Measurements from ENCODE around the gene DCAF8.

DNA sequence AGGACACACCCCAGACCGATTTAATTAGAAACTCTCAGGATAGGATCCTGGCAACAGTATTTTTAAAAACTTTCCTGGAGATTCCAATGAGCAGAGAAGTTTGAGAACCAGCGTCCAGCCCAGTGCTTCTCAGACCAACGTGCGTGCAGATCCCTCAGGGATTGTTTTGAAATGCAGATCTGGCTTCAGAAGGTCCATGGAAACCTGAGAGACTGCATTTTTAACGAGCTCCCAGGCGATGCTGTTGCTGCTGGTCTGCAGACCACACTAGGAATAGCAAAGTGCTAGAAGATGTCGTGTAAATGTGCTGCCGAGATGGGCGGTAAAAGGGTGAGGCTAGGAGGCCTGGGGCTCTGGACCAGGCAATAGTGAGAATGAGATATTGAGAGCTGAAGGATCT is 90.4 kb downstream of the DCAF8 start:
- TF ChIP-seq MAZ (IDR thresholded peaks at IDR 0.05; ENCODE audit: borderline replicate concordance, low read depth, low read length) (no peak), POLR2A (IDR thresholded peaks at IDR 0.05; ENCODE audit: low read depth, low read length) (no peak), BHLHE40 (IDR thresholded peaks at IDR 0.05; ENCODE audit: low read depth, low read length) (no peak), RAD21 (IDR thresholded peaks at IDR 0.05; ENCODE audit: low read length) (no peak), NFE2L2 (IDR thresholded peaks at IDR 0.05; ENCODE audit: low read depth, low read length) (no peak), CEBPB (IDR thresholded peaks at IDR 0.05; ENCODE audit: low read depth, low read length) (no peak), RFX5 (IDR thresholded peaks at IDR 0.05; ENCODE audit: low read depth, low read length) (no peak), CHD1 (IDR thresholded peaks at IDR 0.05; ENCODE audit: low read depth, low read length) (no peak), MAFK (IDR thresholded peaks at IDR 0.05; ENCODE audit: low read depth, low read length) (no peak), MXI1 (IDR thresholded peaks at IDR 0.05; ENCODE audit: borderline replicate concordance, low read depth, low read length) (no peak), RCOR1 (IDR thresholded peaks at IDR 0.05; ENCODE audit: insufficient replicate concordance, low read length) (no peak)
- TF ChIP-seq, protein P1, sequence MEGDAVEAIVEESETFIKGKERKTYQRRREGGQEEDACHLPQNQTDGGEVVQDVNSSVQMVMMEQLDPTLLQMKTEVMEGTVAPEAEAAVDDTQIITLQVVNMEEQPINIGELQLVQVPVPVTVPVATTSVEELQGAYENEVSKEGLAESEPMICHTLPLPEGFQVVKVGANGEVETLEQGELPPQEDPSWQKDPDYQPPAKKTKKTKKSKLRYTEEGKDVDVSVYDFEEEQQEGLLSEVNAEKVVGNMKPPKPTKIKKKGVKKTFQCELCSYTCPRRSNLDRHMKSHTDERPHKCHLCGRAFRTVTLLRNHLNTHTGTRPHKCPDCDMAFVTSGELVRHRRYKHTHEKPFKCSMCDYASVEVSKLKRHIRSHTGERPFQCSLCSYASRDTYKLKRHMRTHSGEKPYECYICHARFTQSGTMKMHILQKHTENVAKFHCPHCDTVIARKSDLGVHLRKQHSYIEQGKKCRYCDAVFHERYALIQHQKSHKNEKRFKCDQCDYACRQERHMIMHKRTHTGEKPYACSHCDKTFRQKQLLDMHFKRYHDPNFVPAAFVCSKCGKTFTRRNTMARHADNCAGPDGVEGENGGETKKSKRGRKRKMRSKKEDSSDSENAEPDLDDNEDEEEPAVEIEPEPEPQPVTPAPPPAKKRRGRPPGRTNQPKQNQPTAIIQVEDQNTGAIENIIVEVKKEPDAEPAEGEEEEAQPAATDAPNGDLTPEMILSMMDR (conservative IDR thresholded peaks at IDR 0.05; ENCODE audit: low read depth, low read length) = no peak
- TF ChIP-seq, protein P2, sequence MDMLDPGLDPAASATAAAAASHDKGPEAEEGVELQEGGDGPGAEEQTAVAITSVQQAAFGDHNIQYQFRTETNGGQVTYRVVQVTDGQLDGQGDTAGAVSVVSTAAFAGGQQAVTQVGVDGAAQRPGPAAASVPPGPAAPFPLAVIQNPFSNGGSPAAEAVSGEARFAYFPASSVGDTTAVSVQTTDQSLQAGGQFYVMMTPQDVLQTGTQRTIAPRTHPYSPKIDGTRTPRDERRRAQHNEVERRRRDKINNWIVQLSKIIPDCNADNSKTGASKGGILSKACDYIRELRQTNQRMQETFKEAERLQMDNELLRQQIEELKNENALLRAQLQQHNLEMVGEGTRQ (IDR thresholded peaks at IDR 0.05; ENCODE audit: low read depth, low read length) = no peak
- TF ChIP-seq, protein P3, sequence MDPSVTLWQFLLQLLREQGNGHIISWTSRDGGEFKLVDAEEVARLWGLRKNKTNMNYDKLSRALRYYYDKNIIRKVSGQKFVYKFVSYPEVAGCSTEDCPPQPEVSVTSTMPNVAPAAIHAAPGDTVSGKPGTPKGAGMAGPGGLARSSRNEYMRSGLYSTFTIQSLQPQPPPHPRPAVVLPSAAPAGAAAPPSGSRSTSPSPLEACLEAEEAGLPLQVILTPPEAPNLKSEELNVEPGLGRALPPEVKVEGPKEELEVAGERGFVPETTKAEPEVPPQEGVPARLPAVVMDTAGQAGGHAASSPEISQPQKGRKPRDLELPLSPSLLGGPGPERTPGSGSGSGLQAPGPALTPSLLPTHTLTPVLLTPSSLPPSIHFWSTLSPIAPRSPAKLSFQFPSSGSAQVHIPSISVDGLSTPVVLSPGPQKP (IDR thresholded peaks at IDR 0.05; ENCODE audit: borderline replicate concordance, low read depth, low read length) = no peak

Measured in IMR-90 (cell line).